Measurements from ENCODE around the gene CDC123. TPM values are rescaled to one million over a fixed set of nuclear protein-coding genes. Genes with fewer than 3 reads are reported as not detected.
A peak's percentile ranks its signal among the peaks of the same experiment; 100 is the strongest.

CDC123 gene
- total and polyA plus RNA-seq, 4 donors, result 32.7 to 58.5 (median 40.7) TPM

- peaks cover 0 to 15% (median 4%) of the 10 kb centered on the region in 4 donors for H3K36me3 ChIP-seq (ENCODE audit: control insufficient read depth in 4 of 4, insufficient read depth in 3 of 4, low read depth in 1 of 4, low read length in 3 of 4)
Observed at GRCh38 chr10:12188656-12189055, 7.3 kb upstream of the CDC123 start.

GRCh38 chr10:12189426-12189825 is 6.6 kb upstream of the CDC123 start:
- Histone ChIP-seq H3K36me3 (ENCODE audit: control insufficient read depth in 4 of 4, insufficient read depth in 3 of 4, low read depth in 1 of 4, low read length in 3 of 4) (peaks cover 0 to 15% (median 4%) of the 10 kb centered on the region in 4 donors), H3K27me3 (ENCODE audit: control insufficient read depth in 4 of 4, insufficient read depth in 4 of 4, low read length in 3 of 4) (no peaks in the 10 kb centered on the region), H3K9ac (ENCODE audit: low read depth in 1 of 2, low read length in 2 of 2) (no peak overlapping the region), H3K4me3 (ENCODE audit: low read depth in 1 of 3, low read length in 3 of 3) (no peak overlapping the region), H3K4me1 (ENCODE audit: control insufficient read depth in 4 of 4, insufficient read depth in 4 of 4, low read length in 3 of 4) (peaks cover 4 to 39% (median 30%) of the 10 kb centered on the region in 4 donors), H3K27ac (ENCODE audit: low read depth in 1 of 2, low read length in 2 of 2) (no peak overlapping the region), H3K9me3 (ENCODE audit: control insufficient read depth in 4 of 4, low read length in 3 of 4) (no peaks in the 10 kb centered on the region)
- TF ChIP-seq ATF3 (IDR thresholded peaks at IDR 0.05), result no peak
- TF ChIP-seq RXRA (IDR thresholded peaks at IDR 0.05), result no peak
- no peak for TF ChIP-seq RAD21 (IDR thresholded peaks at IDR 0.05)
- no peak for DNase-seq (ENCODE audit: low spot score)
- WGBS, result 93% methylated on average over 10 of the region's 10 CpGs

More at GRCh38 chr10:12188656-12189055, 7.3 kb upstream of the CDC123 start:
- DNase-seq (ENCODE audit: low spot score), result no peak
- H3K27ac ChIP-seq (ENCODE audit: low read depth in 1 of 2, low read length in 2 of 2), result no peak overlapping the region
- H3K27me3 ChIP-seq (ENCODE audit: control insufficient read depth in 4 of 4, insufficient read depth in 4 of 4, low read length in 3 of 4), result no peaks in the 10 kb centered on the region
- H3K9me3 ChIP-seq (ENCODE audit: control insufficient read depth in 4 of 4, low read length in 3 of 4), result no peaks in the 10 kb centered on the region
- H3K4me1 ChIP-seq (ENCODE audit: control insufficient read depth in 4 of 4, insufficient read depth in 4 of 4, low read length in 3 of 4), result peaks cover 0 to 35% (median 22%) of the 10 kb centered on the region in 4 donors
- 84% methylated on average over 6 of the region's 6 CpGs for WGBS
- TF ChIP-seq SP1 (IDR thresholded peaks at IDR 0.05) (no peak), HNF4G (IDR thresholded peaks at IDR 0.05) (no peak), FOXA1 (IDR thresholded peaks at IDR 0.05) (no peak), RXRA (IDR thresholded peaks at IDR 0.05) (no peak), GABPA (IDR thresholded peaks at IDR 0.05 in 1 of 2, conservative IDR thresholded peaks at IDR 0.05 in 1 of 2) (no peak)
- no peak overlapping the region for H3K4me3 ChIP-seq (ENCODE audit: low read depth in 1 of 3, low read length in 3 of 3)
- H3K9ac ChIP-seq (ENCODE audit: low read depth in 1 of 2, low read length in 2 of 2), result no peak overlapping the region

- Histone ChIP-seq H3K27me3 (ENCODE audit: control insufficient read depth in 4 of 4, insufficient read depth in 4 of 4, low read length in 3 of 4) (no peaks in the 10 kb centered on the region), H3K4me1 (ENCODE audit: control insufficient read depth in 4 of 4, insufficient read depth in 4 of 4, low read length in 3 of 4) (peaks cover 4 to 39% (median 32%) of the 10 kb centered on the region in 4 donors), H3K9me3 (ENCODE audit: control insufficient read depth in 4 of 4, low read length in 3 of 4) (no peaks in the 10 kb centered on the region), H3K4me3 (ENCODE audit: low read depth in 1 of 3, low read length in 3 of 3) (peak overlapping the region in 1 of 3 donors; percentile 15), H3K9ac (ENCODE audit: low read depth in 1 of 2, low read length in 2 of 2) (peak overlapping the region in 1 of 2 donors; percentile 55), H3K27ac (ENCODE audit: low read depth in 1 of 2, low read length in 2 of 2) (peak overlapping the region; percentile 71 to 91), H3K36me3 (ENCODE audit: control insufficient read depth in 4 of 4, insufficient read depth in 3 of 4, low read depth in 1 of 4, low read length in 3 of 4) (peaks cover 0 to 4% (median 2%) of the 10 kb centered on the region in 4 donors)
- no peak for DNase-seq (ENCODE audit: low spot score)
- TF ChIP-seq RXRA (IDR thresholded peaks at IDR 0.05) (peak; percentile 57 to 58), JUND (IDR thresholded peaks at IDR 0.05) (peak in 1 of 2 donors; percentile 9), SP1 (IDR thresholded peaks at IDR 0.05) (peak; percentile 67), GABPA (IDR thresholded peaks at IDR 0.05 in 1 of 2, conservative IDR thresholded peaks at IDR 0.05 in 1 of 2) (no peak), YY1 (IDR thresholded peaks at IDR 0.05) (peak; percentile 63), HNF4A (conservative IDR thresholded peaks at IDR 0.05) (peak; percentile 73 to 78), RAD21 (IDR thresholded peaks at IDR 0.05) (peak; percentile 10 to 33), HNF4G (IDR thresholded peaks at IDR 0.05) (no peak), CTCF (IDR thresholded peaks at IDR 0.05; ENCODE audit: low read depth, low read length, missing input control) (no peak)
- 20% methylated on average over 3 of the region's 3 CpGs for WGBS
Observed at GRCh38 chr10:12191715-12192114, 4.3 kb upstream of the CDC123 start.

- Histone ChIP-seq H3K9me3 (ENCODE audit: control insufficient read depth in 4 of 4, low read length in 3 of 4) (no peaks in the 10 kb centered on the region), H3K4me1 (ENCODE audit: control insufficient read depth in 4 of 4, insufficient read depth in 4 of 4, low read length in 3 of 4) (peaks cover 5 to 47% (median 38%) of the 10 kb centered on the region in 4 donors), H3K27me3 (ENCODE audit: control insufficient read depth in 4 of 4, insufficient read depth in 4 of 4, low read length in 3 of 4) (no peaks in the 10 kb centered on the region), H3K4me3 (ENCODE audit: low read depth in 1 of 3, low read length in 3 of 3) (peak overlapping the region in 1 of 3 donors; percentile 28), H3K27ac (ENCODE audit: low read depth in 1 of 2, low read length in 2 of 2) (peak overlapping the region; percentile 86 to 91), H3K9ac (ENCODE audit: low read depth in 1 of 2, low read length in 2 of 2) (peak overlapping the region in 1 of 2 donors; percentile 89), H3K36me3 (ENCODE audit: control insufficient read depth in 4 of 4, insufficient read depth in 3 of 4, low read depth in 1 of 4, low read length in 3 of 4) (no peaks in the 10 kb centered on the region)
- 48% methylated on average over 5 of the region's 5 CpGs for WGBS
- no peak for DNase-seq (ENCODE audit: low spot score)
- TF ChIP-seq ZBTB33 (IDR thresholded peaks at IDR 0.05) (peak; percentile 60), MAX (IDR thresholded peaks at IDR 0.05) (no peak), REST (IDR thresholded peaks at IDR 0.05) (peak; percentile 27), FOXA2 (IDR thresholded peaks at IDR 0.05) (no peak), FOXA1 (IDR thresholded peaks at IDR 0.05) (no peak), ATF3 (IDR thresholded peaks at IDR 0.05) (peak; percentile 46)
Observed at GRCh38 chr10:12193193-12193592, 2.8 kb upstream of the CDC123 start.
